ENCODE results near the gene PREB. TPM values are rescaled to one million over a fixed set of nuclear protein-coding genes. Genes with fewer than 3 reads are reported as not detected.

The PREB gene
- total RNA-seq, 2 experiments from 2014 or later: 96.8 to 113 TPM

GRCh38 chr2:27134781-27135477 is 493 bp upstream of the PREB start:
- POLR2A ChIA-PET: interaction anchor here (0.7 to 2.2 kb wide), 8 partner anchors 9 to 788 kb away, joined by 3 to 11 read pairs (median 4); no protein-coding TSS in a partner anchor
- Histone ChIP-seq H4K20me1 (ENCODE audit: insufficient read depth, low read length) (peaks cover 5% of the 10 kb centered on the region; the same call in 1 of the 2 replicates), H3K79me2 (ENCODE audit: insufficient read depth, low read depth, low read length) (peaks cover 20% of the 10 kb centered on the region), H3K4me2 (ENCODE audit: low read length) (peak overlapping the region; percentile 61), H3K9me3 (ENCODE audit: low read length) (no peaks in the 10 kb centered on the region), H3K4me3 (ENCODE audit: low read depth, low read length, poor library complexity, severe bottlenecking) (peak overlapping the region; percentile 96), H2AFZ (ENCODE audit: low read length) (peak overlapping the region; percentile 87; the same call in 1 of the 2 replicates), H3K27ac (ENCODE audit: low read depth, low read length, poor library complexity, severe bottlenecking) (peak overlapping the region; percentile 36), H3K4me1 (ENCODE audit: insufficient read depth, low read length, poor library complexity, severe bottlenecking) (peaks cover 20% of the 10 kb centered on the region), H3K9me2 (ENCODE audit: insufficient read depth, low read length) (no peaks in the 10 kb centered on the region), H3K36me3 (ENCODE audit: insufficient read depth, low read length) (peaks cover 36% of the 10 kb centered on the region)
- CTCF ChIA-PET (ENCODE audit: unreplicated experiment): no interaction called here
- no peak for DNase-seq (ENCODE audit: low spot score)
- TF ChIP-seq CTCF (conservative IDR thresholded peaks at IDR 0.05; ENCODE audit: low read length): no peak
- TF ChIP-seq EZH2phosphoT487 (IDR thresholded peaks at IDR 0.05; ENCODE audit: borderline replicate concordance, low read depth, low read length): no peak
- intact Hi-C loops (cut with micrococcal nuclease; ENCODE audit: unreplicated experiment): loop anchor here (1.0 to 5.0 kb wide), 4 partner anchors 30 to 77 kb away; partner anchors contain the start of genes ATRAID and SLC5A6
- no TSS peak for BruUV-seq (replicated peaks)

GRCh38 chr2:27133195-27133875 is 1.1 kb downstream of the PREB start:
- peaks cover 20% of the 10 kb centered on the region for H3K79me2 ChIP-seq (ENCODE audit: insufficient read depth, low read depth, low read length)
- ChIA-PET POLR2A (interaction anchor here (1.0 to 2.2 kb wide), 10 partner anchors 26 to 130 kb away, joined by 3 to 13 read pairs (median 4); partner anchors contain the start of genes ATRAID, SLC30A3 and SLC5A6), CTCF (ENCODE audit: unreplicated experiment) (interaction anchor here (0.6 to 1.7 kb wide), 11 partner anchors 8 to 288 kb away, joined by 3 to 18 read pairs (median 4); no protein-coding TSS in a partner anchor)
- no peaks in the 10 kb centered on the region for H3K9me2 ChIP-seq (ENCODE audit: insufficient read depth, low read length)
- peaks cover 52% of the 10 kb centered on the region for H3K36me3 ChIP-seq (ENCODE audit: insufficient read depth, low read length)
- peak overlapping the region; percentile 68 for H3K27ac ChIP-seq (ENCODE audit: low read depth, low read length, poor library complexity, severe bottlenecking)
- no peak for DNase-seq (ENCODE audit: low spot score)
- peaks cover 5% of the 10 kb centered on the region; the same call in 1 of the 2 replicates for H4K20me1 ChIP-seq (ENCODE audit: insufficient read depth, low read length)
- H3K4me2 ChIP-seq (ENCODE audit: low read length): peak overlapping the region; percentile 99
- no peak for TF ChIP-seq EZH2phosphoT487 (IDR thresholded peaks at IDR 0.05; ENCODE audit: borderline replicate concordance, low read depth, low read length)
- TF ChIP-seq CTCF (conservative IDR thresholded peaks at IDR 0.05; ENCODE audit: low read length): no peak
- H2AFZ ChIP-seq (ENCODE audit: low read length): no peak overlapping the region; the same call in 1 of the 2 replicates
- intact Hi-C loops (cut with micrococcal nuclease; ENCODE audit: unreplicated experiment): loop anchor here (5.0 kb wide), 1 partner anchor 79 kb away; the partner anchor contains the start of genes ATRAID and SLC5A6
- BruUV-seq (replicated peaks): TSS peak; percentile 51
- peak overlapping the region; percentile 96 for H3K4me3 ChIP-seq (ENCODE audit: low read depth, low read length, poor library complexity, severe bottlenecking)
- peaks cover 20% of the 10 kb centered on the region for H3K4me1 ChIP-seq (ENCODE audit: insufficient read depth, low read length, poor library complexity, severe bottlenecking)
- no peaks in the 10 kb centered on the region for H3K9me3 ChIP-seq (ENCODE audit: low read length)
